Sigmoid colon (tissue), 4 donors: ENCODE results near the gene SPATA2L.
A peak's percentile ranks its signal among the peaks of the same experiment; 100 is the strongest.

Experiments
- CTCF ChIP-seq, 4 experiments: fragments of 450-650 bp in 3 of 4; fragments of 200-600 bp in 1 of 4; IDR thresholded peaks; one replicate each; pipeline ENCODE4 v1.5.1; 2016 to 2019; ENCODE audit warnings: antibody characterized with exemption in 4 of 4, mild to moderate bottlenecking in 3 of 4, moderate library complexity in 2 of 4
- POLR2A ChIP-seq, 2 donors: fragments of 450-650 bp; IDR thresholded peaks; one replicate each; pipeline ENCODE4 v1.6.1; 2016; ENCODE audit warnings: antibody characterized with exemption in 2 of 2, mild to moderate bottlenecking in 2 of 2, moderate library complexity in 2 of 2
- POLR2AphosphoS5 ChIP-seq, 4 donors: sonication (generic); formaldehyde crosslinking; IDR thresholded peaks; one replicate each; pipeline ENCODE4 v1.6.1; 2017; ENCODE audit warnings: antibody characterized with exemption in 4 of 4

DNA sequence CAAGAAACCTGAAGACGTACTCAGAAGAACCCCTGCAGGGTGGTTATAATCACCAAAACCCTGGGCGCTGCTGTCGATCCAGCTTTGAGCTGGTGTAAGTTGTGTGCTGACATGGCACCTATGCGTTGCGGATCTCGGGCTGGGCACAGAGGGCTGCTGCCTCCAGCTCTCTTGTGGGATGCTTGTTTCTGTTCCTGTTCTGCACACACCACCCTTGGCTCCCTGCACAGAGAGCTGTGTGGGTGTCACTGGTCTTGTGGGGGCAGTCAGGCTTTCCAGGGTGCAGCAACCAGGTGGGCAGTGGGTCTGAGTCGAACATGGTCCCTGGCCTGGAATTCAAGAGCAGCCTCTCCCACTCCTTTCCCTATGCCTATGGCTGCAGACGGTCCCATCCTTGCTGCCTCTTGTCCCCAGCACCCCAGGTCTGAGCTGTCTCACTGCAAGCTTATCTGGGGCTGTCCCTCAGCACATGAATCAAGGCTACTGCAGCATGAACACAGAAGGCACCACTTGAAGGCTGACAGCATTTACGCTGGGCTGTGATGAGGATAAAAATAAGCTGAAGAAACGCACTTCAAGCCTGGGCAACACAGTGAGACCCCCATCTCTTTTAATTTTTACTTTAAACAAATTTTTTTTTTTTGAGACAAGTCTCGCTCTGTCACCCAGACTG is 40.0 kb upstream of the SPATA2L start:
- TF ChIP-seq CTCF (IDR thresholded peaks at IDR 0.05) (no peak), POLR2A (IDR thresholded peaks at IDR 0.05) (no peak), POLR2AphosphoS5 (IDR thresholded peaks at IDR 0.05) (peak in 1 of 4 donors; percentile 18)
